ENCODE results near the gene TET2.

TET2 gene

GRCh38 chr4:105129286-105130040, 17.2 kb upstream of the TET2 start:
- no peak for DNase-seq (ENCODE audit: insufficient read length, low spot score)
- TF ChIP-seq POLR2A (IDR thresholded peaks at IDR 0.05; ENCODE audit: low read depth, low read length) = no peak
- no peak for FAIRE-seq

- no peak for DNase-seq (ENCODE audit: insufficient read length, low spot score)
- TF ChIP-seq POLR2A (IDR thresholded peaks at IDR 0.05; ENCODE audit: low read depth, low read length) = no peak
- no peak for FAIRE-seq
Measured at GRCh38 chr4:105130945-105131344, 15.7 kb upstream of the TET2 start.

DNA sequence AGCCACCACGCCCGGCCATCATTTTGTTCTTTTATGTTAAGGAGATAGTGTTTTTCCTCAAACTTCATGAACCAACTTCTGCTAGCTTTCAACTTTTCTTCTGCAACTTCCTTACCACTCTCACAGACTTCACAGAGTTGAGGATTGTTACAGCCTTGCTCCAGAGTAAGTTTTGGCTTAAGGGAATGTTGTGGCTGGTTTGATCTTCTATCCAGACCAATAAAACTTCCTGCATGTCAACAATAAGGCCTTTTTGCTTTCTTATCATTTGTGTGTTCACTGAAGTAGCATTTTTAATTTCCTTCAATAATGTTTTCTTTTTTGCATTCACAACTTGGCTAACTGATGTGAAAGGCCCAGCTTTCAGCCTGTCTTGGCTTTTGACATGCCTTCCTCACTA, 12.7 kb upstream of the TET2 start:
- no peak for TF ChIP-seq POLR2A (IDR thresholded peaks at IDR 0.05; ENCODE audit: low read depth, low read length)
- DNase-seq (ENCODE audit: insufficient read length, low spot score) = no peak
- FAIRE-seq = no peak

- DNase-seq (ENCODE audit: insufficient read length, low spot score) (no peak), FAIRE-seq (no peak)
- no peak for TF ChIP-seq POLR2A (IDR thresholded peaks at IDR 0.05; ENCODE audit: low read depth, low read length)
Measured at GRCh38 chr4:105135785-105136184, 10.9 kb upstream of the TET2 start.

GRCh38 chr4:105137121-105137875, 9.4 kb upstream of the TET2 start:
- no peak for FAIRE-seq
- DNase-seq (ENCODE audit: insufficient read length, low spot score) = no peak
- TF ChIP-seq POLR2A (IDR thresholded peaks at IDR 0.05; ENCODE audit: low read depth, low read length) = no peak

- DNase-seq (ENCODE audit: insufficient read length, low spot score) (no peak), FAIRE-seq (no peak)
- no peak for TF ChIP-seq POLR2A (IDR thresholded peaks at IDR 0.05; ENCODE audit: low read depth, low read length)
Measured at GRCh38 chr4:105139646-105140045, 7.0 kb upstream of the TET2 start.

DNA sequence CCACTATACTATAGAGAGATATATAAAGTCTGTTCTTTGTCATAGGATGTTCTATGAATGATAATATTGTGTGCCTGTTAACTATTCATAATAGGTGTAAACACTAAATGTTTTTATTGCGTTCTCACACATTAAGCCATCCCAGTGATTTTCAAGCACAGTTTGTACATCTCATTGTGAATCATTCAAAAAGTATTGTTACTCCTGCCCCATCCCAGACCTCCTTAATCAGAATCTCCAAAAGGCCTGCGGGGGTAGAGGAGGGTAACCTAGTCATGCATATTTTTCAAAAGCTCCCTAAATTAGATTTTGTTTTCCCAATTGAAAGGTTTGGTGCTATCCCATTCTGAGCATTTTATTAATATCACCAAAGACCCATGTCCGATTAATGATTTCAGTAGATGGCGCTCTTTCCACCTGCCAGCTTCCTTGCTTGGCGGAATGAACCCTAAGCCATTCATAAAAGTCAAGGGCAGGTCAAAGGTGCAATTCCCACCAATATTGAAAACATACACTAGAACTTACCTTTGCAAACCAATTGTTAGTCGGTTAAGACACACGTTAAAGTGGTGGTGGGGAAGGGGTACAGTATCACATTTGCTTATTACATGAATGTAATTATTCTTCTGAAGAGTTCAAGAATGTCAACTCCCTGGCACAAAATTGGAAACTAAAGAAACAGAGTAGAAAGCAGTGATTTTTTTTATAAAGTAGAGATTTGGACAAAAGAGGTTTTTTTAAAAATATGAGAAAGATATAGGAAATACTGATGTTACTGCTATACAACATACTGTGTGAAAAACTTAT, 5.8 kb upstream of the TET2 start:
- FAIRE-seq (no peak), DNase-seq (ENCODE audit: insufficient read length, low spot score) (no peak)
- no peak for TF ChIP-seq POLR2A (IDR thresholded peaks at IDR 0.05; ENCODE audit: low read depth, low read length)

DNA sequence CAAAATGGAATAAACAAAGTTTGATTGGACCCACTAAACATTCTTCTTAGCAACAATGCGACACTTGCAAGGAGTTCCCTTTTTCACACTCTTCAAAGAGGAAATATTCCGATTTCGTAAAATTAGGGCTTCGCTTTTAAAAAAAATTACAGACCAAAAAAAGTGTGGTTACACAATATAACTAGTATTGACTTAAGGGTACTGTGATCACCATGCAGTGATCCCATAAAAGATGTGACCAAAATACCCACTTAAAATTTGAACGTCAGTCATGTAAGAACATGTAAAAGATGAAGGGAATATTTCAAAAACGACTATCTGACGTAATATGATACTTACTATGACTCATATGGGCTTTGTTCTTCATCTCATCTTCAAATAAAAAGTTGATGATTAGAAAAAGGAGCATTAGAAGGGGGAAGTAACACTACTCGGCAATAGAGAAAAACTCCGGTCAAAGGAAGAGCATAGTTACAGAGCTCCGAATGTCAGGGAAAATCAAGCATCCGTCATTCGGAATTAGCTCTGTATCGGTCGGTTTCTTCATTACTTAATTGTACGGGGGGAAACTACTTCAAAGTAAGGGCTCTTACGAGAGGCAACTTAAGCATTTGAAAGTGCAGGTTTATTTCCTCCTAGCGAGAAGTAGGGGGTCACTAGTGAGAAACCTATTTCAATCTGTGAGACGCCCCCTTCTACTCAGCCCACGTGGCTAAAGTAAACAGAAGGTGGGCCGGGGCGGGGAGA, 1.3 kb upstream of the TET2 start:
- FAIRE-seq (no peak), DNase-seq (ENCODE audit: insufficient read length, low spot score) (no peak)
- TF ChIP-seq POLR2A (IDR thresholded peaks at IDR 0.05; ENCODE audit: low read depth, low read length) = no peak

DNA sequence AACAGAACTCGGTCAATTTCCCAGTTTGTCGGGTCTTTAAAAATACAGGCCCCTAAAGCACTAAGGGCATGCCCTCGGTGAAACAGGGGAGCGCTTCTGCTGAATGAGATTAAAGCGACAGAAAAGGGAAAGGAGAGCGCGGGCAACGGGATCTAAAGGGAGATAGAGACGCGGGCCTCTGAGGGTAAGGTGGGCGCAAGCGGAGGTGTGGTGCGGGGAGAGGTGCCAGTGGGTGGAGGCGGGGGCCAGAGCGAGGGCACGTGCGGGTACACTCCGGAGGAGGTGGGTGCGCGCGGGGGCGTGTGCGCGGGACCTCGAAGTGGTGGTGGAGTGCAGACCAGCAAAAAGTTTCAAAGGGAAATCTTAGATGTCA, 787 bp upstream of the TET2 start:
- no peak for TF ChIP-seq POLR2A (IDR thresholded peaks at IDR 0.05; ENCODE audit: low read depth, low read length)
- no peak for DNase-seq (ENCODE audit: insufficient read length, low spot score)
- FAIRE-seq = no peak

GRCh38 chr4:105147016-105147552, 408 bp downstream of the TET2 start:
- FAIRE-seq = no peak
- TF ChIP-seq POLR2A (IDR thresholded peaks at IDR 0.05; ENCODE audit: low read depth, low read length) = no peak
- no peak for DNase-seq (ENCODE audit: insufficient read length, low spot score)

DNA sequence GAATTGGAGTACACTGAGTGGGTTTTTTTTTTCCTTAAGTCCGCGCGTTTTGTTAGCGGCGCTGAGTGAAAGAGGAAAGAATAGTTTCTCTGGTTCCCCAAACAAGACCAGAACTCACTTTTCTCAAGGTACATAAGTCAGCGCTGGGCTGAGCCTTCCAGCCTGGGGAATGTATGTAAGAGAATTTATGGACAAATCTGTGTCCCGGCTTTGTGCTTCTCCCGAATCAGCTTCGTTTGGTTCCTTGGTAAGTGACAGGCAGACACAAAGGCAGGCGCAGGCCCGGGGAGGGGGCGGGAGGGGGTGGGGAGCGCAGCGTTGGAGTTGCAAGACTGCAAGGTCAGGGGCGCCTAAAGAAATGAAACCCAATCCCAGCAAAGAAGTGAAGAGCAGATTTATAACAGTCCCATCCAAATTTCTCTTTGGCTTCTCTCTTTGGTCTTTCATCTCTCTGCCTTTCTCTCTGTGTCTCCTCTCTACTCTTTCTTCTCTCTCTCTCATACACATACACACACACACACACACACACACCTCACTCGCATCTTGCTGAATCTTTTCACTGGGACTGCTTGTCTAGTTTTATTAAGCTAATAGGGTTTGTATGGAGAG, 981 bp downstream of the TET2 start:
- FAIRE-seq (no peak), DNase-seq (ENCODE audit: insufficient read length, low spot score) (peak; percentile 2)
- no peak for TF ChIP-seq POLR2A (IDR thresholded peaks at IDR 0.05; ENCODE audit: low read depth, low read length)

- no peak for DNase-seq (ENCODE audit: insufficient read length, low spot score)
- no peak for TF ChIP-seq POLR2A (IDR thresholded peaks at IDR 0.05; ENCODE audit: low read depth, low read length)
- FAIRE-seq = no peak
Measured at GRCh38 chr4:105148356-105148755, 1.7 kb downstream of the TET2 start.

DNA sequence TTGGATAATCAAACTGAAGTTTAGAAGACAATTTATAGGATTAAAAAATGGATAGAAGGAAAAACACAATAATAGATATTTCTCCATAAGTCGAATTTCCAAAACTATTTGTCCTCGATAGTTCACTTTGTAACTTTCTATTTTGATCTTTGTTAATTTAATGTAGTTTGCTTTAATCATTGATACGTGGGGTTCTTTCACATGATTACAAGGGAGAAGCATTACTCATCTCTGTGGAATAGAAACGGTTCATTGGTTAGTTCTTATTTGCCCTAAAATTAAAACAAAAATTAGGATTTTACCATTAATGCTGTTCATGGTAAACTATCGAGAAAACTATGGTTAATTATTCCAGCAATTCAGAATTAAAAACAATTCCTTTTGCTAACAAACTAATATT, 2.1 kb downstream of the TET2 start:
- no peak for TF ChIP-seq POLR2A (IDR thresholded peaks at IDR 0.05; ENCODE audit: low read depth, low read length)
- FAIRE-seq (no peak), DNase-seq (ENCODE audit: insufficient read length, low spot score) (no peak)
